Measurements from ENCODE around the gene GCGR.

GCGR gene

DNA sequence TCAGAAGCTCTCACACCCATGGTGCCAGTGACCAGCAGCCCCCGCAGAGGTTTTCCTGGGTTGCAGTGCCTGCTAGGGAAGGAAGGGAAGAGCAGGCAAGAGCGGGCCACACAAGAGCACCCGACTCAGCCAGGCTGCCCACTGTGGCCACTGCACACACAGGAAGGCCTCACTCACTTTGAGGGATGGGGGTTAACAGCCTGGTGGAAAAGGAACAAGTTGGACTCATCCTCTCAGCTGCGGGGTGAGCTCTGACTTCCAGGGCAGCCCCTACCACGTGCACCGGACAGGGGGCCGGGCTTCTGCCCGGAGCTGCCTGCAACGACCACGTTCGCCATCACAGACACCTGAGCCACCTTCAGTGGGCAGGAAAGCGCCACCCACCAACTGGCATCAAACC lies 48.3 kb downstream of the GCGR start:
- no peak for DNase-seq

DNA sequence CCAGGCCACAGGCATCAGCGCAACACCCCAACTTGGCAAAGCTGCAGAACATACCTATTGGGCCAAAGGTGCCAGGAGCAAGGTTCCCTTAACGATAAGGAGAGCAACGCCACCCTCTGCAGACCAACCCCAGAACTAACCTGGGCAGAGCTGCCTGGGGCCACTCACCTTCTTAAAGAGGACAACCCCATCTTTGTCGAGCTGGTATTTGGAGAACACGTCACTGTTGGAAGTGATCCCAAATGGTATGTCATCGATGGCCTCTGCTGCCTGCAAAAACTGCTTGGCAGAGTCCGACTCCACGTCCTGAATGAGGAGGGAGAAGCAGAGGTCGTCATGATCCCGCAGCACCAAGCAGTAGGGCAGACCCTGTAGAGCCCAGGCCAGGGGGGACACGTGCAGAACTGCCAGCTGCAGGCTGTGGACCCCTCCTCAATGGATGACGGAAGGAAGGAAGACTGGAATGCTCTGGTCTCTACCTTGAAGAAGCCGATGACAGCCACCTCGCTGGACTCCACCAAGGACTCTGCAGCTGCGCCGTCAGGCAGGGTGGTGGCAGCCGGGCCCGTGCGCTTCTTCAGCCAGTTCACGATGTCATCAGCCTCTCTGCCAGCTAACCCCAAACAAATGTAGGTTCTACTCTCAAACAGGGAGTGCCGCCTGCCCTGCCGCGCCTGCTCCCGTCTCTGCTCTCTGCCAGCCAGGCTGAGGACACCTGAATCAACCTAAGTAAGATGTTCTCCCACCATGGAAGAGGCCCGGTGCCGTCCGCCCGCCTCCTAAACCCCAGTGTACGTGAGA lies 51.2 kb downstream of the GCGR start:
- no peak for DNase-seq

DNA sequence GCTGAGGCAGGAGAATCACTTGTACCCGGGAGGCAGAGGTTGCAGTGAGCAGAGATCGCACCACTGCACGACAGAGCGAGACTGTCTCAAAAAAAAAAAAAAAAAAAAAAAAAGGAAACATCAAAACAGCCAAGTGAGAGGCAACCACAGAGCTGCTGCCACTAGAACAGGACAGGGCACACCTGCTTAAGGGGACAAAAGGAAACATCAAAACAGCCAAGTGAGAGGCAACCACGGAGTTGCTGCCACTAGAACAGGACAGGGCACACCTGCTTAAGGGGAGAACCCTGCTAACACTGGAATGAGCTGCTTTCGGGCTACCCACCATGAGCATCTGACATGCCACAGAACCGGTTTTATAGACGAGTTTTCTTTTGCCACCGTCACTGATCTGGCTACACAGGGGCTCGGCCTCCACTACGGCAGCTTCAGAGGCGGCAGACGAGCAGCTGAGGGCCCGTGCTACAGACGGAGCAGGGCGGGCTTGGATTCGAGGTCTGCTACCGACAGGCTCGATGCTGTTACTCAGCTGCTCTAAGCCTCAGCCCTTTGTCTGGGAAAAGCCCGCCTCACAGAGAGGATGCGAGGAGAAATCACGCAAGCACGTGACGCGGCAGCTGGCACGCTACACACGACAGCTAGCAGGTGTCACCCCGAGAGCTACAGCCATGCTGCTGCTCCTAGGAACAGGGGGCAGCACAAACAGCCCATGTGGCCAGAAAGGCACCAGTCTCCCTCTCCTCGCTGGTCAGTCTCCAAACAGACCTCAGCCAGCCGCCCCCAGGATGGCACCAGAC lies 54.4 kb downstream of the GCGR start:
- no peak for DNase-seq

DNA sequence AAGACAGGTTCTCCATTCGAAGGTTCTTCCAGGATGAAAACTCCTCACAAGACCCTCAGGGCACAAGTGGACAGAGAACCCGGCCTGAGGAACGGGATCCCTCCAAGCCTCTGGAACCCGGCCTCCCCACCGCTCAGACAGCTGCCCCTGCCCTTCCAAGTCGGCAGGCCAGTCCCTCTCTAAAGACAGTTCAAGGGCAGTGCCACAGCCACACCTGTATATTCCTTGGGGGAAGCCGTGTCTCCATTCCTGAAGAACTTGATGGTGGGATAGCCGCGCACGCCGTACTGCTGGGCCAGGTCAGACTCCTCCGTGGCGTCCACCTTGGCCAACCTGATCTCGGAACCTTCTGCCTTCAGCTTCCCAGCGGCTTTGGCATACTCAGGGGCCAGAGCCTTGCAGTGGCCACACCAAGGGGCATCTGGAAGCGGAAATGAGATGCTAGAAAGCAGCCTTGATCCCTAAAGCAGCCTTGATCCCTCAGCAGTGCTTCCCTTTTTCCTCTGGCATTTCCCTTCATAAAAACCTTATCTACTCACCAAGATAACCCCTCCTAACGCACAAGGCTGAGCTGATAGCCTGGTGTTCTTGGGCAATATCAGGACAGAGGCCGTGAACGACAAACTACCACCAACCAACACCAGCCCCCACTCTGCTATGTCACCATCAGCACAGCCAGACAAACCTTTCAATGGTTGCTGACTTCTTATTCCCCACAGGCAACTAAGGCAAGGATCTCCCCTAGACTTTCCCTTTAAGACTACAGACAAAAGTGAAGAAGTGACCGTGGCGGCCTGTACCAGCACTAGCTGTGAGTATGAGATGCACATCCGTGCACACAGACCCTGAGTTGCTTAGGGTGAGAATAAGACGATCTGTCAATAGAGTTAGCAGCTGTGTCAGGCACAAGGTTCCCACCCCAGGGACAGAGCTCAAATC lies 55.3 kb downstream of the GCGR start:
- DNase-seq, result no peak

GRCh38 chr17:81859906-81860755 lies 56.2 kb downstream of the GCGR start, which contains the start of gene P4HB:
Gene P4HB (minus strand): TSS chr17:81860535. CDS start chr17:81860471, 64 bp downstream.
- no peak for DNase-seq

- DNase-seq, result peak; percentile 100
Measured at GRCh38 chr17:81860756-81861568, 57.0 kb downstream of the GCGR start.

GRCh38 chr17:81863123-81863675 lies 59.2 kb downstream of the GCGR start:
- DNase-seq, result no peak
